Right ventricle myocardium inferior (tissue), 1 donor: ENCODE measurements around the gene MX1. TPM values are rescaled to one million over a fixed set of nuclear protein-coding genes. Genes with fewer than 3 reads are reported as not detected.
A peak's percentile ranks its signal among the peaks of the same experiment; 100 is the strongest.

Source experiments
- ATAC-seq: fragments of 200-7000 bp; cut with Tn5 transposase; one replicate; pipeline ENCODE4 v1.9.1; 2020; ENCODE audit warnings: mild to moderate bottlenecking, moderate library complexity
- DNase-seq: peaks from one replicate; pipeline ENCODE4 v3.0.0; 2021; ENCODE audit errors: missing footprints
- intact Hi-C: fragments of 100-400 bp; cut with DNase I; formaldehyde crosslinking; loops from one replicate; pipeline ENCODE4 v1.11.0; 2022
- total RNA-seq: library from RNA; stranded (reverse); fragmentation: NEBNext Ultra II Directional; extraction: Animal tissue kit (Norgen Biotek cat#: 25700); gene quantifications from one replicate; pipeline ENCODE4 v1.2.1, GENCODE V29; 2021
- donor health status: DM: no; HTN: yes; CAD: no; lungs with severe emphysema.

The MX1 gene
- total RNA-seq, 1 donor from 2014 or later, result 11.0 TPM

DNA sequence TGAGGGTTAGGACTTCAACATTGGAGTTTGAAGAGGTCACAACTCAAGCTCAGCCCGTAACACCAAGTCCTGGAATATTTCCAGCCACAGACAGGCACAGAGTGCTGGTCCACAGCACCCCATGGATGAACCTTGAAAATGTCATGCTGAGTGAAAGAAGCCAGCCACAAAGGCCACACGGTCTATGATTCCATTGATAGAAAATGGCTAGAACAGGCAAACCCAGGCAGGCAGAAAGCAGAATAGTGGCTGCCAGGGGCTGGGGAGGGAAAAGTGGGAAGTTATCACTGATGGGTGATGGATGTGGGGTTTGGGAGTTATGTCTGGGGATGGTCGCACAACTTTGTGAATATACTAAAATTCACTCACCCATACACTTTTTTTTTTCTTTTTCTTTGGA, 21.3 kb downstream of the MX1 start:
- intact Hi-C loops, result no loop called here
- DNase-seq (no peak), ATAC-seq (no peak)

DNA sequence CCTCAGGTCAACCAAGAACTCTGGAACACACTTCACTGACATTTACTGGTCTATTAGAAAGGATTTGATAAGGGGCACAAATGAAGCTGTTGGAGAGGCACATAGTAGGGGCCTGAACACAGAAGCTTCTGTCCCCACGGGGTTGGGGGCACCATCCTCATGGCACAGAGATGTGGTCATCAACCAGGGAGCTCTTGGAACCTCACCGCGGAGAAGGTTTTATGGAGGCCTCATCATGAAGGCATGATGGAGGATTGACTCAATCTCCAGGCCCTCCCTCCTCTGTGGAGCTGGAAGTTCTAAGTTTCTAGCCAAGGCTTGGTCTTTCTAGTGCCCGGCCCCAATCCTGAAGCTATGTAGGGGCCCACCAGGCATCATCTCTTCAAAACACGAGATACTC, 23.6 kb downstream of the MX1 start:
- DNase-seq (no peak), ATAC-seq (no peak)
- intact Hi-C loops, result no loop called here

DNA sequence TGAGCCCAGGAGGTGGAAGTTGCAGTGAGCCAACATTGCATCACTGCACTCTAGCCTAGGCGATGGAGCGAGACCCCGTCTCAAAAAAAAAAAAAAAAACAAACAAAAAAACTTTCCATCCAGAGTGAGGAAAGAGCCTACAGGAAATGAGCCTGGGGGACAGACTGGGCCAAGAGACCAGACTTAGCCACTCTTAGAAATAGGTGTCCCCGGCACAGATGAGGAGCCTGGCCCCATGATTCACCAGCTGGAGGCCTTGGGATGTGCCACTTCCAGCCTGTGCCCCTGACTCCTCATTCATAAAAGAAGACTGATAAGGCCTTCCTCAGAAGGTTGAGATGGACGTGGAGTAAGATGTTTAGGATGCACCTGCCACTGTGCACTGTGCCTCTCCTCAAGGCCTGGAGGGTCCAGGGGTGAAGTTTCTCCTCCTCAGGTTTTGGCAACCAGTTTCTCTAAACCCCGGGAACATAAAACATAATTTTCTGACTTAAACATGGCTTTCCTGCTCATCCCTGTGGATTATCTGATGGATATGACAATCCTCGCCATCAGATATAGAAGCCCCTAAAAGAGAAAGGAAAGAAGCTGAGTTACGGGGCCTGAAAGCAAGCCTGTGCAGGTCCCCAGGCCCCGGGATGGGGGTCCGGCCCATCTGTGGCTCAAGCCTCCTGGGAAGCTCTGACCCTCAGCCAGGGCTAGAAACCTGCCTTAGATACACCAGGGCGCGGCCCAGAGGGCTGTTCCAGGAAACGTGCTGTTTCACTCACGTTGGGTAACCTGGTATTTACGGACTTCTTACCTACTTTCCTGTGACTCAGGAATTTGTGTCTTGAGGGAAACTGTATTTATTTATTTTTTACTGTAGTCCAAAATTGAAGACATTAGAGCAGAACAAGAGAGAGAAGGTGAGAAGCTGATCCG, 26.0 kb downstream of the MX1 start:
- ATAC-seq, result no peak
- intact Hi-C loops, result no loop called here
- no peak for DNase-seq

DNA sequence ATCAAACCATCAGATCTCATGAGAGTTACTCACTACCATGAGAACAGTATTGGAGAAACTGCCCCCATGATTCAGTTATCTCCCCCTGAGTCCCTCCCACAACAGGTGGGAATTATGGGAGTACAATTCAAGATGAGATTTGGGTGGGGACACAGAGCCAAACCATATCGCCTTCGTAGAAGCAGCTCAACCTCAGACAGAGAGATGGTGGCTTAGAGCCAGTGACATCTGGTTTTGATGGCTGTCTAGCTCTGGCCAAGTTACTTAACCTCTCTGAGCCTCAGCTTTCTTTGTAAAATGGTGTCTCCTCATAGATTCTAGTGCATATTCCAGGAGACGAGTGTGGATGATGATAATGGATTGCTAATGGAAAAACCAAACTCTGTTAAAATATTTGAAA, 27.2 kb downstream of the MX1 start:
- DNase-seq (no peak), ATAC-seq (no peak)
- intact Hi-C loops, result no loop called here

DNA sequence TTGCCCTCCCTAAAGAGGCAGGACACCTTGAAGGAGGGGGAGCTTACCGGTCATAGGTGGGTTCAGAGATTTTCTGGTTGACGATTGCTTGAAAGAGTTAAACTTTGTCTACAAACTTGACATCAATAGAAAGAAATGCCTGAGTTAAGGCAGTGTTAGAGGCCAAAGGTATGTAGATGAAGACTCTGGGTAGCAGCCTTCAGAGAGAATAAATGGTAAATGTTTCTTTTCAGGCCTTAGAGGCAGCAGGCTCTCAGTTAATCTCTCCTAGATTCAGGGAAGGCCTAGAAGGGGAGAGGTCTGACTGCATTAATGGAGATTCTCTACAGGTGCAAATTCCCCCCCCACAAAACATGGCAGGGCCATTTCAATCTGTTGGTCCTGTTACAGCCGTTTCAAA, 27.7 kb downstream of the MX1 start:
- DNase-seq (no peak), ATAC-seq (no peak)
- intact Hi-C loops, result no loop called here

DNA sequence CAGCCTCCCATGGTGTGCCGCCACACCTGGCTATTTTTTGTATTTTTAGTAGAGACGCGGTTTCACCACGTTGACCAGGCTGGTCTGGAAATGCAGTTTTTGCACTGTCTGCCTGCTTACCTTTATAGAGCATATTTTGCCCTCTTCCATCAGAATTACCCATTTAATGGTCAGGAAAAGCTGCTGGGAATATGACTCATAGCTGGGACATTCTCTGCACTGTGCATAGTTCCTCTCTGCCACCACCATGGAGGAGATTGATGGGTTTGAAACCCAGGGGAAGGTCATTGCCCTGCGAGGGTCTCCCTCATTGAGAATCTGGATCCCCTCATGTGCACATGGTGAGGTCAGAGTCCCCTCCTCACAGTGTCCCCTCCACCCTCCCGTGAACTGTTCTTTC, 32.1 kb downstream of the MX1 start:
- ATAC-seq, result no peak
- DNase-seq, result no peak
- intact Hi-C loops, result no loop called here

DNA sequence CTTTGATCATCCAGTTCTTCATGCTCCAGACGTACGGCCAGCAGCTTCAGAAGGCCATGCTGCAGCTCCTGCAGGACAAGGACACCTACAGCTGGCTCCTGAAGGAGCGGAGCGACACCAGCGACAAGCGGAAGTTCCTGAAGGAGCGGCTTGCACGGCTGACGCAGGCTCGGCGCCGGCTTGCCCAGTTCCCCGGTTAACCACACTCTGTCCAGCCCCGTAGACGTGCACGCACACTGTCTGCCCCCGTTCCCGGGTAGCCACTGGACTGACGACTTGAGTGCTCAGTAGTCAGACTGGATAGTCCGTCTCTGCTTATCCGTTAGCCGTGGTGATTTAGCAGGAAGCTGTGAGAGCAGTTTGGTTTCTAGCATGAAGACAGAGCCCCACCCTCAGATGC, 32.5 kb downstream of the MX1 start:
- intact Hi-C loops, result no loop called here
- no peak for ATAC-seq
- no peak for DNase-seq

DNA sequence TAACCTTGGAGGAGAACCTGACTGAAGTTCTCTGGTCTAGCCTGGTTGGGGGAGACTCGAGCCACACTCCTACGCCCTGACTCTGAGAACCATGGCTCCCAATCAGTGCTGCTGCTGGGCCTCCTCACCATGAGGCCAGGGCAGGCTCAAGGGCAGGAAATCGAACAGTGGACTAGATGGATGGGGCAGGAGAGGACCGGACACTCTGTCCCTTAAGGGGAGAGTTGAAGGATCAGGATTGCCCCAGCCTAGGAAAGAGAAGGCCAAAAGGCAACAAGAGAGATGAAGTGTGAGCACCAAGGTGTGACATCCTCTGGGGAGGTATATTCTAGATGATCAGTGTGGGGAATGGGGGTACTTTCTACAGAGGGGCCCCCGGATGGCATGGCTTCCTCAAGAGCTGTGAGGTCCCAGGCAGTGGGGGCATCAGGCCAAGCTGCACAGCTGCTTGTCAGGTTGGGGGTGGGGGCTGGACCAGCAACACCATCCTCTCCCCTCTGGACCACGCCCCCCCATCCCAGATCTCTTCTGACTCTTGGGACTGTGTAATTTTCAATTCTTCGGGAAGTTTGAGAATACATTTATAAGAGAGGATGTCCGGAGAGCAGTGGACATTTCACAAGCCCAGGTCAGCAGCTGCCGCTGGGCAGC, 34.0 kb downstream of the MX1 start:
- DNase-seq (no peak), ATAC-seq (peak; percentile 13)
- intact Hi-C loops, result loop anchor here (1.0 to 5.0 kb wide), 2 partner anchors 177 to 338 kb away; no protein-coding TSS in a partner anchor

DNA sequence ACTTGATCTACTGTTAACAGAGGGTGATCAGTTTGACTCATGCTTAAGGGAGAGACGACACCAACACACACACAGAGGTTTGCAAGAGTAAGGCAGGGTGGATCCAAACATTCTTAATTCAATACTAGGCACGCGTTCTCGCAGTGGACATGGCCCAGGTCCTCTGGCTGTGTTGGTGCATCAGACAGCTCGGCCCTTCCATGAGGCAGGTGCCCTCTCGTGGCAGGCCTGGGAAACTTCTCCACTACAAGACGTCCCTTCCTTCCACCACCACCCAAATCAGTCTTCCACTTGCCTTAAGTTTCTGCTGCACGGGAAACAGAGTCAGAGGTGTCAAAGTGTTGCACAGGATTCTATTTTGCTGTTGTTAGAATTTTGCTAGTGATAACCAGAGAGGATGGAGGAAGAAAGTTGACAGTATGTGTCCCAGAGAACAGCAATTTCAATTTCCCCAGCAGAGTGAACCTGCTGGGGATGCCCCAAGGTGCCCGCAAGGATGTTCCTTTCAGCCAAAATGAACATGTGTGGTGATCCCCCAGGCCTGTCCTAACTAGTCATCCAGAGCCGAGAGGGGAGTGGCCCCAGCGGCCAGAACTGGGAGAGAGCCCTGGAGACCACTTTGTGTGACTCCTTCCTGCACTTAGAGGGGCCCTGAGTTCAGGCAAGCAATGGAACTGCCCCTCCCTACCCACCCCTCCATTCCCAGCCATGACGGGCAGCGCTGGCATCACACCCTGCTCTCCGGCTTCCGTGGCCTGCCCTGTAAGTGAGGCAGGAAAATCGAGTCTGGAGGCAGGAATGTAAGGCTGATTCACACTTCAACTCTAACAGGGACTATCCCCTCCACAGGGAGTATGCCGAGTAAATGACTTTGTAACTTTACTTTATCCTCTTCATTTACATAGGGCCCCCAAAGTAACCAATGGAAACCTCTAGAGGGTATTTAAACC, 34.8 kb downstream of the MX1 start:
- intact Hi-C loops, result loop anchor here (1.0 to 5.0 kb wide), 2 partner anchors 178 to 339 kb away; no protein-coding TSS in a partner anchor
- peak; percentile 89 for DNase-seq
- peak; percentile 89 for ATAC-seq

DNA sequence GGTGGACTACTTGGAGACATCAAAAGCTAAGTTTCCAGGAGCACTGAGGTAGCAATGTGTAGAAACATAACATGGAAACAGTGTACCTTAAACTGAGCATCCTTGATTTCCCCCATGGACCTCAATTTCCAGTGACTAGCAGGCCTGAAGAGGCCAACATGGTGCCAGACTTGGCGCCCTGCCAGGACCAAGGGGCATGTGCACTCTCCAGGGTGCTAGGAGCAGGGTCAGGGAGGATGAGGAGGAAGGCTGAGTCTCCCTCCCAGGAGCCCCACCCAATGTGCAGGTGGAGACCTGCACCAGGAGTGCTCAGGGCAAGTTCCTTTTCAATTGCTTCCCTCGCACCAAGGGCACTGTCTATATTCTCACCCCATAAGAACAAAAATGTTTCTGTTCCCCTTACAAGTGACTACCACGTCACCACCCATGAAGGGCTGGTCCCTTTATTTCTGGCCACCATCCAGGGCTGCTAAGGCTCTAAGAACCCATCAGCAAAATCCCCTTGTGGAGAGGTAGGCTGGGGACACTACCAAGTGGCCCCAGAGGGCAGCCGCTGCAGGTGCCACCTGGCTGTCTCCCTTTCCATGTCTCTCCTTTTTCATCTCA, 39.2 kb downstream of the MX1 start:
- ATAC-seq (no peak), DNase-seq (no peak)
- intact Hi-C loops, result no loop called here

DNA sequence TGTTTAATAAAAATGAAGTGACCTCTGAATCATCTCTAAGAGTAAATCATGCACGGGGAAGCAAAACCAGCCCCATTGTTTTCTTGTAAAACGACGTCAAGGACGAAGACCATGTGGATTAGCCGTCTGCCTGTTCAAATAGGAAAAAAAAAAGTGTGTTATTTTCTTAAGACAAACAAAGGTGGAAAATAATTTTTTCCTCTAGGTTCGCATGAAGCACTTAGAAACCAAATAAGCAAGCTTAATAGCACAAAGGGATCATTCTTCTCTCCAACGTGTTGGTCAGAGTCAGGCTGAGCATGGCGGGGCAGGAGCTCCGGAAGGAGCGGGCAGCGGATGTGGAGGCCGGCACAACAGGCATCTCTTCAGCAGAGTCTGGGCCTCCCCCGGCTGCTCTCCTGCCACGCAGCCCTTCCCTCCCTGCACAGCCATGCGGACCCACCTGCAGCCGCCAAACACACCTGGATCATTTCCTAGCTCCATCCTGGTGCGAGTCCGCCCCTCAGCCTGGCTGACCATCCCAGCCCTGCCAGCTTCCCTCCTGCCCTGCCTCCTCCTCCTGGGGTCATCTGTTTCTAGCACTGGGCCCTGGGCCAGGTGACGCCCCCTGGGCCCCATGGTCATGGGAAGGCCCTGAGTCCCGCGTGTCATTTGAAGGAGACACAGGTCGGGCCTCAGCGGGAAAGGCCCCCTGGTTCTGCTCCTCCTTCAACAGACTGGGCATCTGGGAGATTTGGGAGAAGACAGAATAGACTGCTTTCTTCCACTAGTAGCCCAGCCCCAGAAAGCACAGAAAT, 40.2 kb downstream of the MX1 start:
- DNase-seq (no peak), ATAC-seq (no peak)
- intact Hi-C loops, result no loop called here

DNA sequence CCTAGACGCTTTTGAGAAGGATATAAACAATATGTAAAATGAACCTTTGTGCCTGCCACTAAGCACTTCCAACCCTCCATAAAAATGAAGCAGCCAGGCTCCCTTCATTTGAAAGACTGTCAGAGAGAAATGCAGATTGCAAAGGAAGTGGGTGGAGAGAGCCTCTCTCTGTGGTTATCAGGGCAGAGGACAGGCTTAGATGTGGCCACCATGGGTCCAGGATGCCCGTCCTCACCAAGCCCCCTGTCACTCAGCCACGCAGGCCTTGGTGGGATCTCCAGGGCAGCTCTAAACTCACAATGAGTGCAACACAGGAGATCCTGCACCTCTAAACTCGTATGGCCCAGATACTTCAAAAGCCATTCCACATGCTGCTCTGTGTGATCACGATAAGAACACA, 44.0 kb downstream of the MX1 start:
- no peak for ATAC-seq
- no peak for DNase-seq
- intact Hi-C loops, result no loop called here

DNA sequence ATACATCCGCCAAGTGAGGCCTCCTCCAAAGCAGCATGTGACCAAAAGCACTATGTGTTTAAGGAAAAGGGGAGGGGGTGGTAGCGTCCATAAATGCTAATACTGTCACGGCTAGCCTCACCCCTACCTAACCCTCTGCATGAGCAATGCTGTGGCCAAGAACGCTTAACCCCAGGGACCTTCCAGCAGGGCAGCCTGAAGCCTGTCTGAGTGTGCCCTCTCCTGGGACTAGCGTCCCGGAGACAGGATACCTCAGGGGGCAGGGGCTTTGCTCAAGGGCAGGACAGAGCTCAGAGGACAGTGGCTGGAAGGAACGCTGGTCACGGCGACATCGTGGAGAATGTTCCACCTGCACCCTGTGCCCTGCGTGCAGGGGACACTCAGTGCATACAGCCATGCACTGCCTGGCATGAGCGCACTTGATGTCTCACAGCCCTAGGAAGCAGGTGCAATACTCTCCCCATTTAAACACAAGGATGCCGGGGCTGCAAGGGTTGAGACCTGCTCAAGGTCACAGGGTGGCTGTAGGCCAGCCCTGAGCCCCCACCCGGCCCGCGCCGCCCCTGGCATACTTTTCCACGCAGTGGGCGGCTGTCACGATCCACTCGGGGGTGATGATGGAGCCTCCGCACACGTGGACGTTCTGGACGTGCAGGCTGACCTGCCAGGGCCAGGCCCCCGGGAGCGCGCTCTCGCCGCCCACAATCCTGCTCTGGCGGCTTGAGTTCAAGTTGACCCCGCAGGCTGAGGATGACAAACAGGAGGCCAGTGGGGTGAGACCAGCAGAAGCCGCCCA, 46.9 kb downstream of the MX1 start:
- intact Hi-C loops, result no loop called here
- DNase-seq (no peak), ATAC-seq (no peak)

DNA sequence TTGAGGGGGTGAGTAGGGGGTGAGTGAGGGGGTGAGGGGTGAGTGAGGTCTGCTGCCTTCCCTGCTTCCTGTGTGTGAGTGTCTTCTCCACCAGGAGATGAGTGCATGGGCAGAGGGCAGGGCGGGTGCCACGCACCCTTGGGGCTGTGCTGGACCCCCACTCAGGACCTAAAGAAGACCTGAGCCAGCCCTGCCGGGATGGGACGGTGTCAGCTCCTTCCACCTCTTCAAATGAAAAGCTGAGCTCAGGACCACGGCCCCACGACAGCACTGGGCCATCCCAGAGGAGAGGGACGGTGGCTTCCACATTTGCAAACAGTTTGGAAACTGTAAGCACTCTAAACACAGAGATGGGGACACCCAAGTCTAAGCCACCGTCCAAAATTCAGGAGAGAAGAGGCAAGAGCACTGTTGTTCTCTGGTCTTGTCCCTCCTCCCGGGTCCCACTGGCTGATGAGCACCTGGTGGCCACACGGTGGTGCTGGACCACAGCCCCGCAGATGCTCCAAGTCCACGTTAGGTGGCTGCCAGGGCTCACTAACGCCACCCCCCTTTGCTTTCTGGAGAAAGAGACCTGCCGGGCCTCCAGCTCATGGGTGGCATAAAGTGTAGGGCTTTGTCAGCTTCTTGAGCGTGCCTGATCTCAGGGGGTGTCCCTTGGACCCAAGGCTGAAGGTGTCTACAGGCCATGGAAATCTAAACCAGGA, 49.8 kb downstream of the MX1 start:
- DNase-seq (no peak), ATAC-seq (no peak)
- intact Hi-C loops, result no loop called here

DNA sequence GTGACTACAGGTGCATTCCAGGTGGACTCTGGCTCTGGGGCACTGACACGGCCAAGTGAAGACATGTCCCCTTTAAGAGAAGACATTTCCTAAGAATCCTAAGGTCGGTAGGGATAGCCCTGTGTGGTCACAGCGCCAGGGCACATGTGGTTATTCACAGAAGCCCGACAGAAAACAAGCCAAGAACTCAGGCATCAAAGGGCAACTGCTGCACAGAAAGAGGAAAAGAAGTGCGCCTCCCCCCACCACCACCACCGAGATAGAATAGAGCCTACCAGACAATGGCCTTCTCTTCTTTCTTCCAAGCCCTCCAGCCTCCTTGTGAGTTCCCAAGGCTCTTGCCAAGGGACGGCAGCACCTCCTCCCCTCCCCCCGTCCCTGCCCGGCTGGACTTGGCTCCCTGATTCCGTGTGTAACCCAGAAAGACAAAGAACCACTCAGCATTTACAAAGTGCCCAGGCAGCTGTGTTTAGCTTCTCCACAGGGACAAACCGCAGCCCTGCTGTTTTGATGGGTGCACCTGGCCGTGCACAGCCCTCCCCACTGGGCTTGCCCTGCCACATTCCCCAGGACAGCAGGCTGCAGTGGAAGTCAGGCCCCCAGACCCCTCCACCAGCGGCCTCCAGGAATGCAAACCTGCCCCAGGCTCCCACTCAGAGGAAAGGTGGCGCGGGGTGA, 51.7 kb downstream of the MX1 start:
- no peak for DNase-seq
- no peak for ATAC-seq
- intact Hi-C loops, result no loop called here
